ENCODE results near the gene CCL27.

CCL27 gene

DNA sequence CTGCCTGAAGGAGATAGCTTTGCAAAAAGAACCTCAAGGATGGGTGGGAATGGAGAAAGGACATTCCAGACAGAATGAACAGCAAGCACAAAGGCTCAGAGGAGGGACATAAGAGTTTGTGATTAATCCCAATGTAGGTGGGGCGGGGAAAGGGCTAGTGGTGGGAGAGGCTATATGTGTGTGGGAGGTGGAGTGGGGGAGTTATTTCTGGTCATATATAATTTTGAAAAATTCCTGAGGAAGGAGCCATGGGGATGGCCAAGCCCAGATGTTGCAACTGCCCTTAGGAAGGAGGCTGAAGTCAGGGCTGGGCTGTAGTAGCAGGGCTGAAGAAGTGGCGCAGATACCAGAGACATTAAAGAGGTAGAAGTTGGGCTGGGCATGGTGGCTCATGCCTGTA, 13.4 kb upstream of the CCL27 start:
- Histone ChIP-seq H3K27me3 (ENCODE audit: insufficient read depth, low read length) (no peaks in the 10 kb centered on the region), H3K36me3 (ENCODE audit: insufficient read depth, low read length) (no peaks in the 10 kb centered on the region), H3K4me1 (ENCODE audit: insufficient read depth, low read length) (0 out of 2 replicates have a peak, but pooled peaks cover 2% of the 10 kb centered on the region), H3K9me3 (ENCODE audit: insufficient read depth, low read depth, low read length) (no peaks in the 10 kb centered on the region), H3K27ac (ENCODE audit: low read depth, low read length) (no peak overlapping the region), H3K9ac (ENCODE audit: low read depth, low read length) (no peak overlapping the region), H3K4me3 (ENCODE audit: low read length) (no peak overlapping the region)
- WGBS, result 95% methylated on average over 2 of the region's 2 CpGs

GRCh38 chr9:34675048-34675714, 12.7 kb upstream of the CCL27 start:
- Histone ChIP-seq H3K27ac (ENCODE audit: low read depth, low read length) (no peak overlapping the region), H3K4me1 (ENCODE audit: insufficient read depth, low read length) (0 out of 2 replicates have a peak, but pooled peaks cover 2% of the 10 kb centered on the region), H3K9ac (ENCODE audit: low read depth, low read length) (no peak overlapping the region), H3K36me3 (ENCODE audit: insufficient read depth, low read length) (no peaks in the 10 kb centered on the region), H3K4me3 (ENCODE audit: low read length) (no peak overlapping the region), H3K27me3 (ENCODE audit: insufficient read depth, low read length) (no peaks in the 10 kb centered on the region), H3K9me3 (ENCODE audit: insufficient read depth, low read depth, low read length) (no peaks in the 10 kb centered on the region)
- WGBS, result 26% methylated on average over 10 of the region's 10 CpGs

DNA sequence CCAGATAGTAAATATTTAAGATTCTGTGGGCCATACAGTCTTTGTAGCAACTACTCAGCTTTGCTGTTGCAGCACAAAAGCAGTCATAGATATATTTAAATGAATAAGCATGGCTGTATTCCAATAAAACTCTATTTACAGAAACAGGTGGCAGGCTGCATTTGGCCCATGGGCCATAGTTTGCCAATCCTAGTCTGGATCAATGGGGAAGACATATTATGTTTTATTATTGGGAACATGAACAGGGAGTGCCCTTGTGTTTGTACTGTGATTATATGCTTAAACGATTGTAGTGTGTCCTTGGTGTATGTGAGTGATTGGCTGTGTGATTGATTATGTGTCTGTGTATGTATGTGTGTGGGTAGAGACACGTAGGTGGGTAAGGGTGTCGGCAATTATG, 12.0 kb upstream of the CCL27 start:
- H3K9ac ChIP-seq (ENCODE audit: low read depth, low read length), result no peak overlapping the region
- no peak overlapping the region for H3K27ac ChIP-seq (ENCODE audit: low read depth, low read length)
- peaks cover 3% of the 10 kb centered on the region; the same call in 1 of the 2 replicates for H3K36me3 ChIP-seq (ENCODE audit: insufficient read depth, low read length)
- H3K27me3 ChIP-seq (ENCODE audit: insufficient read depth, low read length), result no peaks in the 10 kb centered on the region
- 90% methylated on average over 3 of the region's 3 CpGs for WGBS
- no peak overlapping the region for H3K4me3 ChIP-seq (ENCODE audit: low read length)
- 0 out of 2 replicates have a peak, but pooled peaks cover 2% of the 10 kb centered on the region for H3K4me1 ChIP-seq (ENCODE audit: insufficient read depth, low read length)
- 0 out of 2 replicates have a peak, but pooled peaks cover 3% of the 10 kb centered on the region for H3K9me3 ChIP-seq (ENCODE audit: insufficient read depth, low read depth, low read length)

- 100% methylated on average over 1 of the region's 1 CpG for WGBS
- 0 out of 2 replicates have a peak, but pooled peaks cover 3% of the 10 kb centered on the region for H3K9me3 ChIP-seq (ENCODE audit: insufficient read depth, low read depth, low read length)
- H3K4me3 ChIP-seq (ENCODE audit: low read length), result no peak overlapping the region
- H3K27me3 ChIP-seq (ENCODE audit: insufficient read depth, low read length), result no peaks in the 10 kb centered on the region
- no peak overlapping the region for H3K27ac ChIP-seq (ENCODE audit: low read depth, low read length)
- peaks cover 10% of the 10 kb centered on the region; the same call in 1 of the 2 replicates for H3K36me3 ChIP-seq (ENCODE audit: insufficient read depth, low read length)
- no peak overlapping the region for H3K9ac ChIP-seq (ENCODE audit: low read depth, low read length)
- 0 out of 2 replicates have a peak, but pooled peaks cover 3% of the 10 kb centered on the region for H3K4me1 ChIP-seq (ENCODE audit: insufficient read depth, low read length)
These were observed 8.8 kb upstream of the CCL27 start for GRCh38 chr9:34671307-34671706.

DNA sequence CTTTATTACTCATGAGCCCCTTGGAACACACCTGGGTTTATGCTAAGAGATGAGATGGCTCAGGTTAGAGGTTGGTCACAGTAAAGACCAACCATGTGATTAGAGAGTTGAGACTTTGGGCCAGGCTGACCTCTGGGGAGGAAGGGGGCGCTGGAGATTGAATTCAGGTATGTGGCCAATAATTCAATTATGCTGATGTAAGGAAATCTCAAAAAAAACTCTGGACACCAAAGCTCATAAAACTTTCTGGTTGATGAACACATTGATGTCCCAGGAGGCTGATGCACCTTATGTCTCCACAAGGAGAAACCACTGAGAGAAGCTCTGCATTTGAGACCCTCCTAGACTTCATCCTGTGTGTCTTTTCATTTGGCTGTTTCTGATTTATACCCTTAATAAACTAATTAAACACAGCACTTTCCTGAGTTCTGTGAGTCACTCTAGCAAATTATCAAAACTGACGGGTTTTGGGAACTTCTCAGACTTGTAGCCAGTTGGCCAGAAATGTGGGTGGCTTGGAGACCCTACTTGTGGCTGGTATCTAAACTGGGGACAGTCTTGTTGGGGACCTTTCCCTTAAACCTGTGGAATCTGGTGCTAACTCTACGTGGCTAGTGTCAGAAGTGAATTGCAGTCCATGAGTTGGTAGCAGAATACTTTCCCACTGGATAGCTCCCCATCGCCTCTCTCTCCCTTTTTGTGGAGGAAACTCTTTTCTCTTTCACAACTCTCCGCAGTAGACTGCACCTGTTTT, 7.5 kb upstream of the CCL27 start:
- Histone ChIP-seq H3K27me3 (ENCODE audit: insufficient read depth, low read length) (no peaks in the 10 kb centered on the region), H3K27ac (ENCODE audit: low read depth, low read length) (no peak overlapping the region), H3K9me3 (ENCODE audit: insufficient read depth, low read depth, low read length) (0 out of 2 replicates have a peak, but pooled peaks cover 3% of the 10 kb centered on the region), H3K9ac (ENCODE audit: low read depth, low read length) (no peak overlapping the region), H3K4me3 (ENCODE audit: low read length) (no peak overlapping the region), H3K36me3 (ENCODE audit: insufficient read depth, low read length) (peaks cover 10% of the 10 kb centered on the region; the same call in 1 of the 2 replicates), H3K4me1 (ENCODE audit: insufficient read depth, low read length) (0 out of 2 replicates have a peak, but pooled peaks cover 3% of the 10 kb centered on the region)
- 88% methylated on average over 5 of the region's 5 CpGs for whole genome bisulfite sequencing

- Histone ChIP-seq H3K4me1 (ENCODE audit: insufficient read depth, low read length) (peaks cover 6% of the 10 kb centered on the region), H3K27ac (ENCODE audit: low read depth, low read length) (peak overlapping the region; percentile 98), H3K27me3 (ENCODE audit: insufficient read depth, low read length) (no peaks in the 10 kb centered on the region), H3K9me3 (ENCODE audit: insufficient read depth, low read depth, low read length) (0 out of 2 replicates have a peak, but pooled peaks cover 3% of the 10 kb centered on the region), H3K36me3 (ENCODE audit: insufficient read depth, low read length) (peaks cover 10% of the 10 kb centered on the region; the same call in 1 of the 2 replicates), H3K9ac (ENCODE audit: low read depth, low read length) (peak overlapping the region; percentile 87), H3K4me3 (ENCODE audit: low read length) (peak overlapping the region; percentile 92)
- under 1% methylated on average over 54 of the region's 55 CpGs for WGBS
These were observed 3.2 kb upstream of the CCL27 start for GRCh38 chr9:34665381-34666250.

- H3K9me3 ChIP-seq (ENCODE audit: insufficient read depth, low read depth, low read length), result 0 out of 2 replicates have a peak, but pooled peaks cover 3% of the 10 kb centered on the region
- under 1% methylated on average over 26 of the region's 26 CpGs for WGBS
- peaks cover 10% of the 10 kb centered on the region; the same call in 1 of the 2 replicates for H3K36me3 ChIP-seq (ENCODE audit: insufficient read depth, low read length)
- H3K4me3 ChIP-seq (ENCODE audit: low read length), result peak overlapping the region; percentile 80
- peak overlapping the region; percentile 49; the same call in 1 of the 2 replicates for H3K9ac ChIP-seq (ENCODE audit: low read depth, low read length)
- H3K27me3 ChIP-seq (ENCODE audit: insufficient read depth, low read length), result no peaks in the 10 kb centered on the region
- H3K27ac ChIP-seq (ENCODE audit: low read depth, low read length), result no peak overlapping the region; the same call in 1 of the 2 replicates
- peaks cover 6% of the 10 kb centered on the region for H3K4me1 ChIP-seq (ENCODE audit: insufficient read depth, low read length)
These were observed 2.6 kb upstream of the CCL27 start for GRCh38 chr9:34665067-34665380.

GRCh38 chr9:34664281-34665066, 2.0 kb upstream of the CCL27 start:
- Histone ChIP-seq H3K36me3 (ENCODE audit: insufficient read depth, low read length) (peaks cover 7% of the 10 kb centered on the region; the same call in 1 of the 2 replicates), H3K9me3 (ENCODE audit: insufficient read depth, low read depth, low read length) (no peaks in the 10 kb centered on the region), H3K27ac (ENCODE audit: low read depth, low read length) (no peak overlapping the region; the same call in 1 of the 2 replicates), H3K27me3 (ENCODE audit: insufficient read depth, low read length) (no peaks in the 10 kb centered on the region), H3K4me3 (ENCODE audit: low read length) (peak overlapping the region; percentile 80), H3K9ac (ENCODE audit: low read depth, low read length) (peak overlapping the region; percentile 49; the same call in 1 of the 2 replicates), H3K4me1 (ENCODE audit: insufficient read depth, low read length) (peaks cover 6% of the 10 kb centered on the region)
- 7% methylated on average over 18 of the region's 18 CpGs for WGBS

GRCh38 chr9:34663303-34663605, 797 bp upstream of the CCL27 start:
- Histone ChIP-seq H3K36me3 (ENCODE audit: insufficient read depth, low read length) (peaks cover 2% of the 10 kb centered on the region; the same call in 1 of the 2 replicates), H3K9me3 (ENCODE audit: insufficient read depth, low read depth, low read length) (no peaks in the 10 kb centered on the region), H3K27ac (ENCODE audit: low read depth, low read length) (no peak overlapping the region), H3K9ac (ENCODE audit: low read depth, low read length) (no peak overlapping the region), H3K27me3 (ENCODE audit: insufficient read depth, low read length) (no peaks in the 10 kb centered on the region), H3K4me3 (ENCODE audit: low read length) (no peak overlapping the region), H3K4me1 (ENCODE audit: insufficient read depth, low read length) (peaks cover 6% of the 10 kb centered on the region)

DNA sequence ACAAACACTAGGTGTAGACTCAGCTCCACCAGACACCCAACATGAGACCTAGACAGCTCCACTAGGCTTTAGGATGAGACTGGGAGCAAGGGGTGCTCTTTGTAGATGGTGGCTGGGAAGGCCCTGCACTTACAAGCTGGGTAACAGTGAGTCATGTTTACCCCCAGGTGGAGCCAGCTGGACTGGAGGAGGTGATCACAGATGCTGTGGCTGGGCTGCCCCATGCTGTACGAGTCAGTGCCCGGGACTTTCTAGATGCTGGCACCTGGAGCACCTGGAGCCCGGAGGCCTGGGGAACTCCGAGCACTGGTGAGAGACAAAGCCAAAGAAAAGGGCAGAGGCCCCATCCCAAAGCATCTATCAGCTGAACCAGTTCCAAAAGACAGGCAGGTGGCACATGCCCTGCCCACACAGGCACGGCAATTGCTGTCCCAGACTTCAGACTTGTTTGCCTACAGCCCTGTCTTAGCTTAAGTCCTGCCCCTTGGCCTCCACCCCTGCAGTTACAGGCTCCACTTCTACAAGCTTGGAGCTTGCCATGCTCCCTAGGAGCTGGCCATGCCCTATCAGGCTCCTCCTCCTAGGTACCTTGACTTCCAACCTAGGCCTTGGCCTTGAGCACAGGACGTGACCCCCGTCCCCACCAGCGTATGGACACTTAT, 2.7 kb downstream of the CCL27 start:
- Histone ChIP-seq H3K9me3 (ENCODE audit: insufficient read depth, low read depth, low read length) (no peaks in the 10 kb centered on the region), H3K9ac (ENCODE audit: low read depth, low read length) (no peak overlapping the region), H3K27me3 (ENCODE audit: insufficient read depth, low read length) (no peaks in the 10 kb centered on the region), H3K4me3 (ENCODE audit: low read length) (no peak overlapping the region), H3K4me1 (ENCODE audit: insufficient read depth, low read length) (peaks cover 4% of the 10 kb centered on the region), H3K36me3 (ENCODE audit: insufficient read depth, low read length) (no peaks in the 10 kb centered on the region), H3K27ac (ENCODE audit: low read depth, low read length) (no peak overlapping the region)
- 91% methylated on average over 8 of the region's 8 CpGs for WGBS

Data from HUES64 (cell line).